ENCODE measurements around the gene SUPT4H1.

- TF ChIP-seq E2F5 (CRISPR knock-in tag; IDR thresholded peaks at IDR 0.05) (no peak), CTCF (IDR thresholded peaks at IDR 0.05 in 2 of 3, conservative IDR thresholded peaks at IDR 0.05 in 1 of 3; ENCODE audit: insufficient read depth in 2 of 3, low read depth in 1 of 3, low read length in 3 of 3) (no peak), ZEB2 (IDR thresholded peaks at IDR 0.05) (no peak), PKNOX1 (IDR thresholded peaks at IDR 0.05) (no peak), TAF7 (tag; IDR thresholded peaks at IDR 0.05) (no peak)
Measured at GRCh38 chr17:58377661-58378060, 25.7 kb upstream of the SUPT4H1 start.
